Heart right ventricle (tissue), 16 donors: ENCODE results near the gene IFNAR2. TPM values are rescaled to one million over a fixed set of nuclear protein-coding genes. Genes with fewer than 3 reads are reported as not detected.

ENCODE experiments used
- ATAC-seq, 8 donors: fragments of 200-7000 bp; cut with Tn5 transposase; one replicate each; pipeline ENCODE4 v1.9.1; 2020; ENCODE audit warnings: mild to moderate bottlenecking in 8 of 8, moderate library complexity in 8 of 8, moderate number of reproducible peaks in 1 of 8
- DNase-seq, 2 donors: peaks; one replicate each; pipeline ENCODE4 v3.0.0-alpha.2; 2020
- H3K27ac ChIP-seq, 10 donors: fragments of 200-600 bp; sonication (generic) in 2 of 10; one replicate each; pipeline versions ENCODE4 v1.5.0 to v1.8.0; 2020 to 2022; ENCODE audit warnings: mild to moderate bottlenecking in 3 of 10
- H3K27me3 ChIP-seq, 7 donors: fragments of 200-600 bp; one replicate each; pipeline ENCODE4 v1.8.0; 2021 to 2022; ENCODE audit warnings: mild to moderate bottlenecking in 2 of 7
- H3K36me3 ChIP-seq, 9 donors: fragments of 200-600 bp; sonication (generic) in 1 of 9; one replicate each; pipeline versions ENCODE4 v1.5.0 to v1.8.0; 2020 to 2022; ENCODE audit warnings: mild to moderate bottlenecking in 2 of 9
- H3K4me1 ChIP-seq, 9 donors: fragments of 200-600 bp; sonication (generic) in 1 of 9; one replicate each; pipeline versions ENCODE4 v1.5.0 to v1.8.0; 2020 to 2022; ENCODE audit warnings: mild to moderate bottlenecking in 4 of 9
- H3K4me3 ChIP-seq, 10 donors: fragments of 200-600 bp; sonication (generic) in 2 of 10; one replicate each; pipeline versions ENCODE4 v1.5.0 to v1.8.0; 2020 to 2022; ENCODE audit warnings: mild to moderate bottlenecking in 7 of 10, moderate library complexity in 2 of 10
- H3K9me3 ChIP-seq, 11 donors: fragments of 200-600 bp in 10 of 11; sonication (generic) in 2 of 11; one replicate each; pipeline versions ENCODE4 v1.5.0 to v1.8.0; 2013 to 2022; ENCODE audit warnings: mild to moderate bottlenecking in 2 of 11, control low read depth in 1 of 11, moderate library complexity in 1 of 11
- WGBS, 2 donors: extraction: QIAGEN DNeasy Blood & Tissue Kit; methylation state at CpG; one replicate each; pipeline ENCODE4 v1.1.7; 2013; ENCODE audit warnings: inconsistent platforms in 1 of 2; 5-methylcytosine and 5-hydroxymethylcytosine counted together
- intact Hi-C, 10 donors: fragments of 100-400 bp; cut with DNase I; formaldehyde crosslinking; loops; one replicate each; pipeline versions ENCODE4 v1.11.1 to v1.14.2; 2022
- polyA plus RNA-seq, 2 donors: library from polyadenylated mRNA; stranded (reverse); fragments of 200-250 nt; gene quantifications; one replicate each; pipeline ENCODE4 v1.2.3, GENCODE V29; 2013
- total RNA-seq, 10 donors: library from RNA; stranded (reverse); fragmentation: NEBNext Ultra II Directional in 3 of 10; extraction: Animal tissue kit (Norgen Biotek cat#: 25700) in 3 of 10; gene quantifications; one replicate each; pipeline versions ENCODE4 v1.2.1 to v1.2.4, GENCODE V29; 2021 to 2023
- TF ChIP-seq, protein P1 (sequence below), 9 donors: fragments of 200-600 bp; sonication (generic) in 2 of 9; IDR thresholded peaks; one replicate each; pipeline versions ENCODE4 v1.5.0 to v1.8.0; 2021 to 2022; ENCODE audit warnings: antibody characterized with exemption in 9 of 9, mild to moderate bottlenecking in 5 of 9, moderate library complexity in 1 of 9
- donor health status: Arrhythmogenic right ventricular cardiomyopathy.
- donor health status: ischemic (EF 13 %, LVEDD 7.1; RV severe dilation, severe dysfunction).
- donor health status: healthy with polysubstance abuse.
- donor health status: DM: no; HTN: yes; CAD: no.
- donor health status: DM: no; HTN: no; CAD: no.
- donor health status: ischemic (EF 25% LVEDD 6.9; RV normal size, moderate dysfunction).
- donor health status: ischemic (EF 25% LVEDD 5.7; RV mildly dilated, moderate dysfunction).
- donor health status: healthy.
- donor health status: DM: yes; HTN: yes; CAD: no.
- donor health status: Ischemic cardiomyopathy.
- donor health status: ischemic (EF 35%, LVEDD 5.7; RV mildly dilated, moderate dysfunction).
- donor health status: nonischemic (EF 11% LVEDD 7.7; RV severe dilation, severe dysfunction).
- donor health status: DM: yes; HTN: yes; CAD: no.
- donor health status: PGD.
- donor health status: ischemic (EF 29% LVEDD 5.4; RV normal size, mild dysfunction).
- donor health status: nonischemic (EF 23%, LVEDD 6.1; RV moderate dilation, normal function).

IFNAR2 gene
- total and polyA plus RNA-seq, 12 donors = 6.7 to 22.9 (median 10.5) TPM

DNA sequence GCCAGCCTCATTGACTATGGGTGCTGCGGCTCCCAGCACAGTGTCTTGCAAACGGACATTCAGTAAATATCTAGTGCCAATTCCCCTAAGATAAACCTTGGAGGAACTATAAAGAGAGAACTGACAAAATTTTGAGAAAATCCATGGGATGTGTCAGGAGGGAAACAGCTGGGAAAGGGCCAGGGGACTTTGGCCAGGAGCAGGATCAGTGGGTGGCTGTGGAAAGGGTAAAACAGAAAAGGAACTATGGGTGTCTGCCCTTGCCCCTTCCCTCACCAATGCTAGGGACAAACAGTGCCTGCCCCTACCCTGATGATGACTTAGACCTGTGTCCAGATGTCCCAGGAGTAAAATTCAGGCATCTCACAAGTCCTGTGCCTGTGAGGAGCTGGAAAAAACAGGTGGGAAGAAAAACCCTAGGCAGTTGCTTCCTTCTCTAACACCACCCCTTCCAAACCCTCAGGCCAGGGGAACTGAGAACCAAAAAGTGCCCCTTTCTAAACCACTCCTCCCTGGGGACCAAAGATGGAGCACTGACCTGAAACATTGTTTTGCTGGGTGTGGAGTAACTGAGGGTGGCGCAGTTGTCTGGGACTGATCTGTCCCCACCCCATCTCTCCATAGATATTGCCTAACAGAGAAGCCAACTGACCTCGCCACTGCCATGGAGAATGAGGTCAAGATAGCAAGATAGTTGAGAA, 22.1 kb upstream of the IFNAR2 start:
- 87 to 91% methylated on average over 4 of the region's 4 CpGs for WGBS, 2 donors
- TF ChIP-seq, protein P1, sequence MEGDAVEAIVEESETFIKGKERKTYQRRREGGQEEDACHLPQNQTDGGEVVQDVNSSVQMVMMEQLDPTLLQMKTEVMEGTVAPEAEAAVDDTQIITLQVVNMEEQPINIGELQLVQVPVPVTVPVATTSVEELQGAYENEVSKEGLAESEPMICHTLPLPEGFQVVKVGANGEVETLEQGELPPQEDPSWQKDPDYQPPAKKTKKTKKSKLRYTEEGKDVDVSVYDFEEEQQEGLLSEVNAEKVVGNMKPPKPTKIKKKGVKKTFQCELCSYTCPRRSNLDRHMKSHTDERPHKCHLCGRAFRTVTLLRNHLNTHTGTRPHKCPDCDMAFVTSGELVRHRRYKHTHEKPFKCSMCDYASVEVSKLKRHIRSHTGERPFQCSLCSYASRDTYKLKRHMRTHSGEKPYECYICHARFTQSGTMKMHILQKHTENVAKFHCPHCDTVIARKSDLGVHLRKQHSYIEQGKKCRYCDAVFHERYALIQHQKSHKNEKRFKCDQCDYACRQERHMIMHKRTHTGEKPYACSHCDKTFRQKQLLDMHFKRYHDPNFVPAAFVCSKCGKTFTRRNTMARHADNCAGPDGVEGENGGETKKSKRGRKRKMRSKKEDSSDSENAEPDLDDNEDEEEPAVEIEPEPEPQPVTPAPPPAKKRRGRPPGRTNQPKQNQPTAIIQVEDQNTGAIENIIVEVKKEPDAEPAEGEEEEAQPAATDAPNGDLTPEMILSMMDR (IDR thresholded peaks at IDR 0.05) = no peak
- ATAC-seq = no peak

DNA sequence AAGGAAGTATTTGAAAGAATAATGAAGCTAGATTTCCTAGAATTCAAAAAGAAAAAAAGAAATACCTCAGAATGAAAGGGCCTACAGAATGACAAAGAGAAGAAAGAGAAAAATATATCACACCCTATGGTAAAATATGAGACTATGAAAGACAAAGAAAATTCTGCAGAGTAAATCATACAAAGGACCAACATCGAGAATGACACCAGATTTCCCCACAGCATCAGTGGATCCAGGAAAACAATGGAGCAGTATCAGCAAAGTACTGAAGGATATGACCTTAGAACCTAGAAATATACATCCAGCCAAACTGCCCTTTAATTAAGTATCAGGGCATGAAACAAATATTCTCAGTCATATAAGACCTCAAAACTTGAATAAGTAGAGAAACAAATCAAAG, 21.2 kb upstream of the IFNAR2 start:
- peaks cover 0 to 67% (median 18%) of the 10 kb centered on the region in 9 donors for H3K4me1 ChIP-seq
- TF ChIP-seq, protein P1 (IDR thresholded peaks at IDR 0.05) = no peak
- H3K27me3 ChIP-seq = no peaks in the 10 kb centered on the region
- DNase-seq (no peak), ATAC-seq (no peak)
- H3K27ac ChIP-seq = no peak overlapping the region
- H3K36me3 ChIP-seq = no peaks in the 10 kb centered on the region
- no peak overlapping the region for H3K4me3 ChIP-seq
- WGBS, 2 donors = 100% methylated on average over 1 of the region's 1 CpG
- peaks cover 0 to 9% (median 0%) of the 10 kb centered on the region in 11 donors for H3K9me3 ChIP-seq
- intact Hi-C loops = loop anchor here in 1 of 10 donors (5.0 kb wide), 1 partner anchor 54 kb away; no protein-coding TSS in a partner anchor

More for the DNA sequence above, 22.1 kb upstream of the IFNAR2 start:
- peaks cover 0 to 9% (median 0%) of the 10 kb centered on the region in 11 donors for H3K9me3 ChIP-seq
- H3K4me3 ChIP-seq = no peak overlapping the region
- H3K4me1 ChIP-seq = peaks cover 0 to 64% (median 15%) of the 10 kb centered on the region in 9 donors
- intact Hi-C loops = loop anchor here in 1 of 10 donors (5.0 kb wide), 1 partner anchor 55 kb away; no protein-coding TSS in a partner anchor
- DNase-seq = no peak
- peak overlapping the region in 1 of 10 donors; percentile 82 for H3K27ac ChIP-seq
- no peaks in the 10 kb centered on the region for H3K36me3 ChIP-seq
- no peaks in the 10 kb centered on the region for H3K27me3 ChIP-seq

DNA sequence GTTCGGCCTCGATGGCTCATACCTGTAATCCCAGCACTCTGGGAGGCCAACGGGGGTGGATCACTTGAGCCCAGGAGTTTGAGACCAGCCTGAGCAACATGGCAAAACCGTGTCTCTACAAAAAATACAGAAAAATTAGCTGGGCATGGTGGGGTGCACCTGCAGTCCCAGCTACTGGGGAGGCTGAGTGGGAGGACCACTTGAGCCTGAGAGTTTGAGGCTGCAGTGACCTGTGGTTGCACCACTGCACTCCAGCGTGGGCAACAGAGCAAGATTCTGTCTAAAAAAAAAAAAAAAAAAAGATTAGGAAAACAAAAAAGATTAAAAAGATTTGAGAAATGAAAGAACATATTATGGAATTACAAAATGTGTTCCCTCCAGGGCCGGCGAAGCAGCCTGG, 18.4 kb upstream of the IFNAR2 start:
- TF ChIP-seq, protein P1 (IDR thresholded peaks at IDR 0.05) = no peak
- H3K4me3 ChIP-seq = no peak overlapping the region
- DNase-seq (no peak), ATAC-seq (no peak)
- 82 to 83% methylated on average over 7 of the region's 7 CpGs for WGBS, 2 donors
- H3K36me3 ChIP-seq = no peaks in the 10 kb centered on the region
- intact Hi-C loops = no loop called here
- peaks cover 0 to 65% (median 18%) of the 10 kb centered on the region in 9 donors for H3K4me1 ChIP-seq
- peaks cover 0 to 9% (median 0%) of the 10 kb centered on the region in 11 donors for H3K9me3 ChIP-seq
- no peaks in the 10 kb centered on the region for H3K27me3 ChIP-seq
- H3K27ac ChIP-seq = peak overlapping the region in 6 of 10 donors; percentile 43 to 65 (median 58)

DNA sequence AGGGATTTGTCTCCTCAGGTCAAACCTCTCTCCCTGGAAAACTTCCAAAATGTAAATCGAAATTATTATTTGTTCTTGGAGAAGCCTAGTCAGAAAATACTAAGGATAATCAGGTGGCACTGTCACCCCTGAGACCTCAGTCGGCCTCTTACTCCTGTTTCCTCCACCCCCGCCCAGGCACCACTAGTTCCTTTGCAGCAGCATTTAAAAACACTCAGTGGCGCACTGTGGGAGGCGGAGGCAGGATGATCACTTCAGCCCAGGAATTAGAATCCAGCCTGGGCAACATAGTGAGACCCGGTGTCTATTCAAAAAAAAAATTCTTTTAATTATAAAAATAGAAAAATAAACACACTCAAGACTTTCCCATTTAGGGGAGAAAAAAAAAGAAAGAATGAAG, 18.0 kb upstream of the IFNAR2 start:
- peak in 1 of 8 donors; percentile 49 for ATAC-seq
- Histone ChIP-seq H3K4me3 (peak overlapping the region in 1 of 10 donors; percentile 5), H3K27ac (peak overlapping the region in 8 of 10 donors; percentile 11 to 65 (median 56))

More for the DNA sequence above, 18.0 kb upstream of the IFNAR2 start:
- intact Hi-C loops = loop anchor here in 1 of 10 donors (2.0 kb wide), 1 partner anchor 67 kb away; no protein-coding TSS in a partner anchor
- TF ChIP-seq, protein P1 (IDR thresholded peaks at IDR 0.05) = no peak
- H3K36me3 ChIP-seq = no peaks in the 10 kb centered on the region
- peaks cover 0 to 65% (median 18%) of the 10 kb centered on the region in 9 donors for H3K4me1 ChIP-seq
- H3K9me3 ChIP-seq = peaks cover 0 to 9% (median 0%) of the 10 kb centered on the region in 11 donors
- no peak for DNase-seq
- H3K27me3 ChIP-seq = no peaks in the 10 kb centered on the region
- WGBS, 2 donors = 52 to 62% methylated on average over 6 of the region's 6 CpGs
